ENCODE measurements around the gene RAPGEF6. TPM values are rescaled to one million over a fixed set of nuclear protein-coding genes. Genes with fewer than 3 reads are reported as not detected.
"Not testable (repeated sequence)": the region's sequence is repeated elsewhere in the genome, so short reads cannot be mapped to it uniquely, and the experiment has no call there.

RAPGEF6 gene
- total RNA-seq, 4 donors from 2014 or later: 10.2 to 26.5 (median 13.7) TPM

- H3K9me3 ChIP-seq: peaks cover 0 to 14% (median 4%) of the 10 kb centered on the region in 3 donors
- H3K27me3 ChIP-seq: no peaks in the 10 kb centered on the region
- intact Hi-C loops (cut with DNase I): loop anchor here (10.0 kb wide), 1 partner anchor 236 kb away; the partner anchor contains the start of gene HINT1
- no peak for DNase-seq
- no peak overlapping the region for H3K27ac ChIP-seq
- H3K36me3 ChIP-seq: peaks cover 0 to 54% (median 0%) of the 10 kb centered on the region in 3 donors
- H3K4me1 ChIP-seq: no peaks in the 10 kb centered on the region
- H3K4me3 ChIP-seq: no peak overlapping the region
- TF ChIP-seq POLR2A (IDR thresholded peaks at IDR 0.05): no peak
- no peak for TF ChIP-seq CTCF (IDR thresholded peaks at IDR 0.05)
- 89% methylated on average over 3 of the region's 3 CpGs for WGBS, 2 donors
These were observed 234.4 kb downstream of the RAPGEF6 start for GRCh38 chr5:131400585-131400984.

- Histone ChIP-seq H3K36me3 (peaks cover 0 to 67% (median 0%) of the 10 kb centered on the region in 3 donors), H3K9me3 (peaks cover 0 to 14% (median 4%) of the 10 kb centered on the region in 3 donors)
- intact Hi-C loops (cut with DNase I); H3K27me3 ChIP-seq; DNase-seq; H3K4me1 ChIP-seq; H3K27ac ChIP-seq; H3K4me3 ChIP-seq: not testable (repeated sequence)
- 92 to 95% methylated on average over 5 to 6 of the region's 6 CpGs for WGBS, 2 donors
These were observed 236.0 kb downstream of the RAPGEF6 start for GRCh38 chr5:131399007-131399406.

DNA sequence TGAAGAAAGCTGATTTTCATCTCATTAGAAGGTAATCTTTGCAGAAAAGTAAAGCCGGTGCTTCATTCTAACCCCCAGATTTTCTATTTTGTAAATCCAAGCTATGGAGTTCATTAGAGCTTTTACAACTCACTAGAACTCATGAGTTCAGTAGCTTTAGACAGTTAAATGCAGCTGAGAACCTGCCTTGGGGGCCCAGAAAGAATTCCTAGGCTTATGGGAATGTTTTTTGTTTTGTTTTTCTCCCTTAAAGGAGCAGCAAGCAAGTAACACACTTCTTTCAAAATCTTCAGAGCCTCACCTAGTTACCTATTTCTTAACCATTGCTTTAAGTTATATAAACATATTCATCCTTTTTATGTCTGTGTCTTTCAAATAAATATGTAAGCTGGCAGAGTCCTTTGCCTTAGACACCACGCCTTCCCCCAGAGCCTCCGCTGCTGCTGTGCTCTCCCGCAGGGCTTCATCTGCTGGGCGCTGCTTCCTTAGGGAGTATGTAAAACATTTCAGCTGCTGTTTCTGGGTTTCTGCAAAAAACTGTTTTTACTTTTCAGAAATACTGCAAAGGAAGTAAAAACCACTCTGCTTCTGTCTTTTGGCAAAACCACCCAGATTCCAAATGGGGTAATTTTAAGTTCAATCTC is 238.3 kb downstream of the RAPGEF6 start:
- DNase-seq: no peak
- intact Hi-C loops (cut with DNase I): no loop called here
- no peak overlapping the region for H3K27ac ChIP-seq
- WGBS, 2 donors: 72 to 86% methylated on average over 5 of the region's 5 CpGs
- H3K4me3 ChIP-seq: no peak overlapping the region
- no peaks in the 10 kb centered on the region for H3K27me3 ChIP-seq
- peaks cover 0 to 22% (median 7%) of the 10 kb centered on the region in 3 donors for H3K4me1 ChIP-seq
- TF ChIP-seq POLR2A (IDR thresholded peaks at IDR 0.05): no peak
- no peak for TF ChIP-seq CTCF (IDR thresholded peaks at IDR 0.05)
- peaks cover 0 to 71% (median 0%) of the 10 kb centered on the region in 3 donors for H3K36me3 ChIP-seq
- H3K9me3 ChIP-seq: peaks cover 0 to 6% (median 2%) of the 10 kb centered on the region in 3 donors

DNA sequence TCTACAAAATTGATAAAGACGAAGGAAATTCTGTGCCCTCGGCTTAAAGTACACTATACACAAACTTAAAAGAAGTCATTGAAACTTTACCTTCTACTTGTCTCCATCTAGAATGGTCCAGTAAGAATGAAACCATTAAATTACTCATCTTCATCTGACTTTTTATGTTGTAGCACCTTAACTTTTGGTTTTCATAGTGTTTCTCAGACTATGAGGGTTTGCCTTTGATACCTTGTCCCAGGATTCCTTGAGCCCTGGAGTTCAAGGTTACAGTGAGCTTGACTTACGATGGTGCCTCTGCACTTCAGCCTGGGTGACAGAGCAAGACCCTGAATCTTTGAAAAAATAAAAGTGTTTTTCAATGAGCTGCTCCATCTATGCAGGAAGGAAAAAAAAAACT is 239.0 kb downstream of the RAPGEF6 start:
- Histone ChIP-seq H3K4me1 (peaks cover 0 to 22% (median 7%) of the 10 kb centered on the region in 3 donors), H3K4me3 (no peak overlapping the region), H3K36me3 (peaks cover 0 to 71% (median 0%) of the 10 kb centered on the region in 3 donors), H3K27ac (no peak overlapping the region), H3K27me3 (no peaks in the 10 kb centered on the region), H3K9me3 (no peaks in the 10 kb centered on the region)
- intact Hi-C loops (cut with DNase I): no loop called here
- DNase-seq: no peak
- WGBS, 2 donors: 71 to 79% methylated on average over 3 of the region's 3 CpGs
- TF ChIP-seq POLR2A (IDR thresholded peaks at IDR 0.05): no peak
- TF ChIP-seq CTCF (IDR thresholded peaks at IDR 0.05): no peak

GRCh38 chr5:131394128-131394527 is 240.9 kb downstream of the RAPGEF6 start:
- peaks cover 0 to 83% (median 0%) of the 10 kb centered on the region in 3 donors for H3K36me3 ChIP-seq
- no peaks in the 10 kb centered on the region for H3K9me3 ChIP-seq
- H3K4me1 ChIP-seq: peaks cover 0 to 22% (median 7%) of the 10 kb centered on the region in 3 donors
- intact Hi-C loops (cut with DNase I): no loop called here
- 27 to 30% methylated on average over 4 of the region's 4 CpGs for WGBS, 2 donors
- no peaks in the 10 kb centered on the region for H3K27me3 ChIP-seq
- TF ChIP-seq POLR2A (IDR thresholded peaks at IDR 0.05) (no peak), CTCF (IDR thresholded peaks at IDR 0.05) (no peak)
- H3K4me3 ChIP-seq: no peak overlapping the region
- H3K27ac ChIP-seq: peak overlapping the region in 2 of 4 donors; percentile 9 to 26
- DNase-seq: no peak
